Measurements from ENCODE around the gene SOX4. TPM values are rescaled to one million over a fixed set of nuclear protein-coding genes. Genes with fewer than 3 reads are reported as not detected.

Gene SOX4
- total RNA-seq, 8 experiments from 2014 or later, result 4.5 to 195 (median 137) TPM

DNA sequence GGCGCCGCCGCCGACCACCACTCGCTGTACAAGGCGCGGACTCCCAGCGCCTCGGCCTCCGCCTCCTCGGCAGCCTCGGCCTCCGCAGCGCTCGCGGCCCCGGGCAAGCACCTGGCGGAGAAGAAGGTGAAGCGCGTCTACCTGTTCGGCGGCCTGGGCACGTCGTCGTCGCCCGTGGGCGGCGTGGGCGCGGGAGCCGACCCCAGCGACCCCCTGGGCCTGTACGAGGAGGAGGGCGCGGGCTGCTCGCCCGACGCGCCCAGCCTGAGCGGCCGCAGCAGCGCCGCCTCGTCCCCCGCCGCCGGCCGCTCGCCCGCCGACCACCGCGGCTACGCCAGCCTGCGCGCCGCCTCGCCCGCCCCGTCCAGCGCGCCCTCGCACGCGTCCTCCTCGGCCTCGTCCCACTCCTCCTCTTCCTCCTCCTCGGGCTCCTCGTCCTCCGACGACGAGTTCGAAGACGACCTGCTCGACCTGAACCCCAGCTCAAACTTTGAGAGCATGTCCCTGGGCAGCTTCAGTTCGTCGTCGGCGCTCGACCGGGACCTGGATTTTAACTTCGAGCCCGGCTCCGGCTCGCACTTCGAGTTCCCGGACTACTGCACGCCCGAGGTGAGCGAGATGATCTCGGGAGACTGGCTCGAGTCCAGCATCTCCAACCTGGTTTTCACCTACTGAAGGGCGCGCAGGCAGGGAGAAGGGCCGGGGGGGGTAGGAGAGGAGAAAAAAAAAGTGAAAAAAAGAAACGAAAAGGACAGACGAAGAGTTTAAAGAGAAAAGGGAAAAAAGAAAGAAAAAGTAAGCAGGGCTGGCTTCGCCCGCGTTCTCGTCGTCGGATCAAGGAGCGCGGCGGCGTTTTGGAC, 2.0 kb downstream of the SOX4 start:
- WGBS, 10 experiments, result 0 to 1% (median 0%) methylated on average over 2 to 30 of the region's 108 CpGs; no CpG with 5 or more reads in 1 of the 10 experiments
- in situ Hi-C loops (cut with MboI; ENCODE audit: low pct_unique_long_range_greater_than_20kb in 2 of 9, low sequenced_read_pairs in 9 of 9, unreplicated experiment in 9 of 9), result loop anchor here in 5 of 9 experiments (25.0 kb wide), 4 partner anchors 633 to 1033 kb away; no protein-coding TSS in a partner anchor
- peak in 5 of 8 experiments; percentile 2 to 13 (median 9) for ATAC-seq (replicated peaks in 6 of 8)

DNA sequence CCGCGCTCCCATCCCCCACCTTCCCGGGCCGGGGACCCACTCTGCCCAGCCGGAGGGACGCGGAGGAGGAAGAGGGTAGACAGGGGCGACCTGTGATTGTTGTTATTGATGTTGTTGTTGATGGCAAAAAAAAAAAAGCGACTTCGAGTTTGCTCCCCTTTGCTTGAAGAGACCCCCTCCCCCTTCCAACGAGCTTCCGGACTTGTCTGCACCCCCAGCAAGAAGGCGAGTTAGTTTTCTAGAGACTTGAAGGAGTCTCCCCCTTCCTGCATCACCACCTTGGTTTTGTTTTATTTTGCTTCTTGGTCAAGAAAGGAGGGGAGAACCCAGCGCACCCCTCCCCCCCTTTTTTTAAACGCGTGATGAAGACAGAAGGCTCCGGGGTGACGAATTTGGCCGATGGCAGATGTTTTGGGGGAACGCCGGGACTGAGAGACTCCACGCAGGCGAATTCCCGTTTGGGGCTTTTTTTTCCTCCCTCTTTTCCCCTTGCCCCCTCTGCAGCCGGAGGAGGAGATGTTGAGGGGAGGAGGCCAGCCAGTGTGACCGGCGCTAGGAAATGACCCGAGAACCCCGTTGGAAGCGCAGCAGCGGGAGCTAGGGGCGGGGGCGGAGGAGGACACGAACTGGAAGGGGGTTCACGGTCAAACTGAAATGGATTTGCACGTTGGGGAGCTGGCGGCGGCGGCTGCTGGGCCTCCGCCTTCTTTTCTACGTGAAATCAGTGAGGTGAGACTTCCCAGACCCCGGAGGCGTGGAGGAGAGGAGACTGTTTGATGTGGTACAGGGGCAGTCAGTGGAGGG, 2.8 kb downstream of the SOX4 start:
- WGBS, 10 experiments, result 0 to 5% (median 1%) methylated on average over 4 to 19 of the region's 43 CpGs; no CpG with 5 or more reads in 2 of the 10 experiments
- Histone ChIP-seq H3K4me1 (replicated peaks in 1 of 2) (peaks cover 3 to 17% of the 10 kb centered on the region in 2 donors), H3K27ac (peak overlapping the region; percentile 92 to 93), H3K4me3 (peak overlapping the region; percentile 57 to 97 (median 92))
- in situ Hi-C loops (cut with MboI; ENCODE audit: low pct_unique_long_range_greater_than_20kb in 2 of 9, low sequenced_read_pairs in 9 of 9, unreplicated experiment in 9 of 9), result loop anchor here in 5 of 9 experiments (25.0 kb wide), 4 partner anchors 634 to 1034 kb away; no protein-coding TSS in a partner anchor
- peak in 7 of 8 experiments; percentile 2 to 24 (median 12) for ATAC-seq (replicated peaks in 6 of 8)

More for the DNA sequence above, 2.0 kb downstream of the SOX4 start:
- peaks cover 3 to 19% of the 10 kb centered on the region in 2 donors for H3K4me1 ChIP-seq (replicated peaks in 1 of 2)
- H3K4me3 ChIP-seq, result peak overlapping the region; percentile 57 to 97 (median 92)
- peak overlapping the region; percentile 92 to 93 for H3K27ac ChIP-seq

DNA sequence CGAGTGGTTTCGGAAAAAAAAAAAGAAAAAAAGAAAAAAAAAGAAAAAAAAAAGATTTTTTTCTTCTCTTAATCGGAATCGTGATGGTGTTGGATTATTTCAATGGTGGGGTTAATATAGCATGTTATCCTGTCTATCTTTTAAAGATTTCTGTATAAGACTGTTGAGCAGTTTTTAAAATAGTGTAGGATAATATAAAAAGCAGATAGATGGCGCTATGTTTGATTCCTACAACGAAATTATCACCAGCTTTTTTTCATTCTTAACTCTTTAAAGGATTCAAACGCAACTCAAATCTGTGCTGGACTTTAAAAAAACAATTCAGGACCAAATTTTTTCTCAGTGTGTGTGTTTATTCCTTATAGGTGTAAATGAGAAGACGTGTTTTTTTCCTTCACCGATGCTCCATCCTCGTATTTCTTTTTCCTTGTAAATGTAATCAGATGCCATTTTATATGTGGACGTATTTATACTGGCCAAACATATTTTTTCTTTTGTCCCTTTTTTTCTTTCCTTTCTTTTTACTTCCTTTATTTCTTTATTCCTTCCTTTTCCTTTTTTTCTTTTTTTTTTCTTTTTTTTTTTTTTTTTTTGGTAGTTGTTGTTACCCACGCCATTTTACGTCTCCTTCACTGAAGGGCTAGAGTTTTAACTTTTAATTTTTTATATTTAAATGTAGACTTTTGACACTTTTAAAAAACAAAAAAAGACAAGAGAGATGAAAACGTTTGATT, 3.6 kb downstream of the SOX4 start:
- Histone ChIP-seq H3K27ac (peak overlapping the region; percentile 92 to 93), H3K4me3 (peak overlapping the region; percentile 57 to 97 (median 92)), H3K4me1 (replicated peaks in 1 of 2) (peaks cover 3 to 17% of the 10 kb centered on the region in 2 donors)
- ATAC-seq (replicated peaks in 6 of 8), result peak in 1 of 8 experiments; percentile 0
- in situ Hi-C loops (cut with MboI; ENCODE audit: low pct_unique_long_range_greater_than_20kb in 2 of 9, low sequenced_read_pairs in 9 of 9, unreplicated experiment in 9 of 9), result loop anchor here in 5 of 9 experiments (25.0 kb wide), 4 partner anchors 635 to 1035 kb away; no protein-coding TSS in a partner anchor
- 0 to 3% (median 2%) methylated on average over 5 to 14 of the region's 14 CpGs for WGBS, 10 experiments

DNA sequence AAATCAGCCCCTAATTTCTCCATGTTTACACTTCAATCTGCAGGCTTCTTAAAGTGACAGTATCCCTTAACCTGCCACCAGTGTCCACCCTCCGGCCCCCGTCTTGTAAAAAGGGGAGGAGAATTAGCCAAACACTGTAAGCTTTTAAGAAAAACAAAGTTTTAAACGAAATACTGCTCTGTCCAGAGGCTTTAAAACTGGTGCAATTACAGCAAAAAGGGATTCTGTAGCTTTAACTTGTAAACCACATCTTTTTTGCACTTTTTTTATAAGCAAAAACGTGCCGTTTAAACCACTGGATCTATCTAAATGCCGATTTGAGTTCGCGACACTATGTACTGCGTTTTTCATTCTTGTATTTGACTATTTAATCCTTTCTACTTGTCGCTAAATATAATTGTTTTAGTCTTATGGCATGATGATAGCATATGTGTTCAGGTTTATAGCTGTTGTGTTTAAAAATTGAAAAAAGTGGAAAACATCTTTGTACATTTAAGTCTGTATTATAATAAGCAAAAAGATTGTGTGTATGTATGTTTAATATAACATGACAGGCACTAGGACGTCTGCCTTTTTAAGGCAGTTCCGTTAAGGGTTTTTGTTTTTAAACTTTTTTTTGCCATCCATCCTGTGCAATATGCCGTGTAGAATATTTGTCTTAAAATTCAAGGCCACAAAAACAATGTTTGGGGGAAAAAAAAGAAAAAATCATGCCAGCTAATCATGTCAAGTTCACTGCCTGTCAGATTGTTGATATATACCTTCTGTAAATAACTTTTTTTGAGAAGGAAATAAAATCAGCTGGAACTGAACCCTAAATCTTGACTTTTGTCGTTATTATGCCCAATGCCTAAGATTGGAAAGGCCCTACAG, 4.5 kb downstream of the SOX4 start:
- H3K27ac ChIP-seq, result peak overlapping the region; percentile 62 to 92
- peak overlapping the region; percentile 57 to 97 (median 92) for H3K4me3 ChIP-seq
- in situ Hi-C loops (cut with MboI; ENCODE audit: low pct_unique_long_range_greater_than_20kb in 2 of 9, low sequenced_read_pairs in 9 of 9, unreplicated experiment in 9 of 9), result loop anchor here in 5 of 9 experiments (25.0 kb wide), 4 partner anchors 636 to 1036 kb away; no protein-coding TSS in a partner anchor
- WGBS, 10 experiments, result 0 to 7% (median 1%) methylated on average over 2 to 14 of the region's 14 CpGs
- no peak for ATAC-seq (replicated peaks in 6 of 8)
- peaks cover 3 to 15% of the 10 kb centered on the region in 2 donors for H3K4me1 ChIP-seq (replicated peaks in 1 of 2)

DNA sequence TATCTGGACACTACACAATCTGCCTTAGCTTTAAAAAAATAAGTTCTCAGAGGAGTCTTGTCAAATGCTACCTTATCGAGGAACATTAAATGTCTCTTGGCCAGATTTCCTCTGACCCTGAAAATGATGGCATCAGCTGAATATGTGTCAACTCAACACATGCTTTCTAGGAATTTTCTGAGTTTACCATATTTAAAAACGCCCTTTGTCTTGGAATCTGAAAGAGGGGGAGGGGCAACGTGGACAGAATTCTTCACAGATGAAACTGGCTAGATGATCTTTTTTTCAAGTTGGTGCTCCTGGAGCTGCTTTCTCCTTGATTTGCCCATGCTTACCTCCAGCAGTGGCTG, 5.1 kb downstream of the SOX4 start:
- Histone ChIP-seq H3K4me1 (replicated peaks in 1 of 2) (peaks cover 3 to 16% of the 10 kb centered on the region in 2 donors), H3K27ac (peak overlapping the region in 1 of 2 donors; percentile 7), H3K4me3 (peak overlapping the region; percentile 57 to 97 (median 92))
- 0 to 24% (median 5%) methylated on average over 1 to 3 of the region's 3 CpGs; no CpG with 5 or more reads in 2 of the 10 experiments for WGBS, 10 experiments
- in situ Hi-C loops (cut with MboI; ENCODE audit: low pct_unique_long_range_greater_than_20kb in 2 of 9, low sequenced_read_pairs in 9 of 9, unreplicated experiment in 9 of 9), result loop anchor here in 5 of 9 experiments (25.0 kb wide), 4 partner anchors 636 to 1036 kb away; no protein-coding TSS in a partner anchor
- ATAC-seq (replicated peaks in 6 of 8), result no peak

DNA sequence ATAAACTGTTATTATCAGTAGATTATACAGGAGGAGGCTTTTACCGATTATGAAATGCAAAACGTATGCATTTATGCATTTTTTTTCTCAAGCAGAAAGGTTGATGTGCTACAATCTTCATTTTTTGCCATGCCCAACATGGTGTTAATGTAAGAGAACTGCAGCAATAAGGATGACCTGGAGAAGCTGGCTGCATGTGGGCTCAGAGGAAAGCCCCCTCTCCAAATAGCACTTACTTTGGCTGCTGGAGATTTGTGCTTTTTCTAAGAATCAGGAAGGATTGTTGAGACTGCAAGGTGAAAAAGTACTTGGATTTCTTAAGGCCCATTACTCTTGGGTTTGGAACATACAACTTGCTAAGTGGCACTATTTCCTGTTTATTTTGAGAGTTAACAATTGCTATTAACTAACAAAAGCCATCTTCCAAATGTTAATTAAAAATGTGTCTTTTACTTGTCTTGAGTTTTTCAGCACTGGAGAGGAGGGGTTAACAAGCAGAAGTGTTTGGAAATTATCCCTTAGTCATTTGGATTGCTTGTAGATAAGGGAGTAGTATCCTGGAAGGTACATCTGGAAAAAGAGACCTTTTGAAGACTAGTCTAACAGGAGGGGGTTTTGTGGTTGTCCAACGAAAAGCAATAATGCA, 5.6 kb downstream of the SOX4 start:
- in situ Hi-C loops (cut with MboI; ENCODE audit: low pct_unique_long_range_greater_than_20kb in 2 of 9, low sequenced_read_pairs in 9 of 9, unreplicated experiment in 9 of 9), result loop anchor here in 5 of 9 experiments (25.0 kb wide), 4 partner anchors 637 to 1037 kb away; no protein-coding TSS in a partner anchor
- Histone ChIP-seq H3K4me1 (replicated peaks in 1 of 2) (peaks cover 6 to 20% of the 10 kb centered on the region in 2 donors), H3K27ac (no peak overlapping the region), H3K4me3 (peak overlapping the region; percentile 57 to 97 (median 92))
- 0 to 71% (median 35%) methylated on average over 1 to 3 of the region's 3 CpGs; no CpG with 5 or more reads in 1 of the 10 experiments for whole genome bisulfite sequencing, 10 experiments
- ATAC-seq (replicated peaks in 6 of 8), result no peak

DNA sequence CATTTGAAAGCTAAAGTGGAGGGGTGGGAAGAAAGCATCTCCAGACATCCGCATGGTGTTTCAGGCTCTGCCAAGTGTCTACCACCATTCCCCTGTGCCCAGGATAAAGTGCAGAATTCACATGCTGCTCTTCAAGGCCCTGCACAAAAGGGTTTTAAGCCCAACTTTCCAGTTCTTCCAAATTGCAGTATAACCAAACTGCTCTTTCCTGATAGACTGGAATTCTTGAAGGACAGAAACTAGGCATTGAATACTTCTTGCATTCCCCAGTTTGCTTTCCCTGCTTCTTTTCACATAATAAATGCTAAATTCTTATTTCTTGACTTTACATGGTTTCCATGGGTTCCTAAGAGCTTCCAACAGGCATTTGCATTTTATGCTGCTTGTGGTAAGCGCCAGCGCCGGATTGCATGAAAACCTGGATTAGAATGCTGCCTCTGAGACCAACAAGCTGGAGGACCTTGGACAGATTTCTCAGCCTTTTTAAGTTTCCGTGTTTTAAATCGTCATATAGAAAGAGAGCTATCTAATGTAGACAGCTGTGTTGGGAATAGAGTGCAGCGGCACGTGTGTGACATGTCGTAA, 7.9 kb downstream of the SOX4 start:
- Histone ChIP-seq H3K27ac (no peak overlapping the region), H3K4me3 (no peak overlapping the region), H3K4me1 (replicated peaks in 1 of 2) (peaks cover 8 to 22% of the 10 kb centered on the region in 2 donors)
- no peak for ATAC-seq (replicated peaks in 6 of 8)
- in situ Hi-C loops (cut with MboI; ENCODE audit: low pct_unique_long_range_greater_than_20kb in 2 of 9, low sequenced_read_pairs in 9 of 9, unreplicated experiment in 9 of 9), result loop anchor here in 2 of 9 experiments (25.0 kb wide), 1 partner anchor 536 kb away; no protein-coding TSS in a partner anchor
- WGBS, 10 experiments, result 92 to 100% (median 95%) methylated on average over 5 to 8 of the region's 9 CpGs; no CpG with 5 or more reads in 2 of the 10 experiments

DNA sequence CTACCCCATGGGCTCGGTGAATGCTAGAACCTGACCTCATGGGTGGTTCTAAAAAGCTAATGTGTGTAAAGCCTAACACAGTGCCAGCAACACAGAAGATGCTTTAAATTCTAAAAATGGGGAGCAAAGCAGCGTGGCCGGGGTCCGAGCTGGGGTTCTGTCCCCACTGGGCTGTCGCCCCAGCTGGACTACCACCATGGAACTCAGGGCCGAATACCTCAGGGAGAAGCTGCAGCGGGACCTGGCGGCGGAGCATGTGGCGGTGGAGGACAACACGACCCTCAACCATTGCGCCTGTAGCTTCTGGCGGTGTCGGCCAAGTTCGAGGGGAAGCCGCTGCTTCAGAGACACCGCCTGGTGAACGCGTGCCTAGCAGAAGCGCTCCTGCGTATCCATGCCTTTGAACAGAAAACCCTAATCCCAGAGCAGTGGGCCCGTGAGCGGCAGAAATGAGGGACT, 8.4 kb downstream of the SOX4 start:
- in situ Hi-C loops (cut with MboI; ENCODE audit: low pct_unique_long_range_greater_than_20kb in 2 of 9, low sequenced_read_pairs in 9 of 9, unreplicated experiment in 9 of 9), result loop anchor here in 2 of 9 experiments (25.0 kb wide), 1 partner anchor 535 kb away; no protein-coding TSS in a partner anchor
- ATAC-seq (replicated peaks in 6 of 8), result peak in 1 of 8 experiments; percentile 9
- no peak overlapping the region for H3K27ac ChIP-seq

DNA sequence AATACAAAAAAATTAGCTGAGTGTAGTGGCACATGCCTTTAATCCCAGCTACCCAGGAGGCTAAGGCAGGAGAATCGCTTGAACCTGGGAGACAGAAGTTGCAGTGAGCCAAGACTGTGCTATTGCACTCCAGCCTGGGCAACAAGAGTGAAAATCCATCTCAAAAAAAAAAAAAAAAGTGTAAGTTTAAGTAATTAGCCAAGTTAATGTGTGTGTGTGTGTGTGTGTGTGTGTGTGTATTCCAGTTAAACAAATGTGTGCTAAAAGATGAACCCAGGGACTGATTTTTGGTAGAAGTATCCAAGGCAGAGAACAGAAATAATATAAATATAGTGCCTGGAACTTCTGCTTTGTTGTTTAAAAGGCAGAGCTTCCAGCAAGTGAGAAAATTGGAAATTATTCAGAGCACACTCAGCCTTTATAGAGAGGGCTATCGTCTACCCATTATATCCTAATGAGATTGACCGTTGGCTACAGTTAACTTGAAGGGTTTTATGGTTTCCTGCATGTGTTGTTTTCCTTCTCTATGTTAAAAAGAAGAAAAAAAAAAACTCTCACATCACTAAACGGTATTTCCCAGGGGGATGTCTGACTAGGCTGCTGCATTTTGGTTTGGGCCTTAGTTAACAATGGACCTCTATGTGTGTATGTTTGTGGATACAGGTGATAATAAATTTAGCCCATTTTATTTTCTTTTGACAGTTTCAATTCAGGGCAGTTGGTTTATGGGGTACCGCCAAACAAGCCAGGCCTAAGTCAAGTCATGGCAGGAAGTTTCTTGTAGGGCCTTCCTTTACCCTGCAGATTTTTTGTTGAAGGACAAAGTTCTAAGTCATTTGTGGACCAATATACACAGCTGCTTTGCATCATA, 9.8 kb downstream of the SOX4 start:
- WGBS, 10 experiments, result 43 to 100% (median 63%) methylated on average over 1 to 4 of the region's 5 CpGs
- in situ Hi-C loops (cut with MboI; ENCODE audit: low pct_unique_long_range_greater_than_20kb in 2 of 9, low sequenced_read_pairs in 9 of 9, unreplicated experiment in 9 of 9), result loop anchor here in 2 of 9 experiments (25.0 kb wide), 1 partner anchor 534 kb away; no protein-coding TSS in a partner anchor
- no peak overlapping the region for H3K4me3 ChIP-seq
- H3K27ac ChIP-seq, result no peak overlapping the region
- peak in 3 of 8 experiments; percentile 1 to 19 (median 15) for ATAC-seq (replicated peaks in 6 of 8)
- peaks cover 8 to 22% of the 10 kb centered on the region in 2 donors for H3K4me1 ChIP-seq (replicated peaks in 1 of 2)

More for the DNA sequence above, 8.4 kb downstream of the SOX4 start:
- peaks cover 8 to 22% of the 10 kb centered on the region in 2 donors for H3K4me1 ChIP-seq (replicated peaks in 1 of 2)
- no peak overlapping the region for H3K4me3 ChIP-seq
- WGBS, 10 experiments, result 80 to 100% (median 98%) methylated on average over 1 to 16 of the region's 23 CpGs; no CpG with 5 or more reads in 3 of the 10 experiments
